ENCODE data around the gene MYO19. TPM values are rescaled to one million over a fixed set of nuclear protein-coding genes. Genes with fewer than 3 reads are reported as not detected.

Gene MYO19
- total and polyA plus RNA-seq, 2 of the 4 experiments (the other 2 are of a cell fraction) = 35.8 to 55.6 TPM

- Histone ChIP-seq H2AK5ac (ENCODE audit: low read depth, low read length) (no peak overlapping the region), H2BK20ac (ENCODE audit: low read depth, low read length) (no peak overlapping the region), H3K9me3 (ENCODE audit: control insufficient read depth, insufficient read depth, low read length) (no peaks in the 10 kb centered on the region), H3K36me3 (ENCODE audit: control insufficient read depth, insufficient read depth, low read length) (no peaks in the 10 kb centered on the region), H3K14ac (replicated peaks; ENCODE audit: low read depth, low read length) (no peak overlapping the region), H2AFZ (replicated peaks; ENCODE audit: low read length, poor library complexity) (no peak overlapping the region), H2BK120ac (ENCODE audit: low read depth, low read length) (no peak overlapping the region), H3K9me1 (ENCODE audit: insufficient read depth, low read length) (no peaks in the 10 kb centered on the region), H3K4ac (ENCODE audit: low read depth, low read length) (no peak overlapping the region), H3K18ac (ENCODE audit: low read depth, low read length) (no peak overlapping the region), H3K23ac (ENCODE audit: low read depth, low read length) (no peak overlapping the region), H4K20me1 (ENCODE audit: insufficient read depth, low read length) (no peaks in the 10 kb centered on the region), H3K27ac (ENCODE audit: insufficient read depth, low read length) (no peak overlapping the region), H4K91ac (ENCODE audit: insufficient read depth, low read depth, low read length) (no peak overlapping the region), H3K4me3 (ENCODE audit: insufficient read depth, low read depth, low read length) (no peak overlapping the region), H4K8ac (ENCODE audit: low read depth in 2 of 2, low read length in 2 of 2) (no peak overlapping the region), H3K79me1 (ENCODE audit: low read depth in 1 of 2, low read length in 2 of 2) (no peaks in the 10 kb centered on the region), H2AK9ac (replicated peaks; ENCODE audit: low read depth, low read length, poor library complexity) (no peak overlapping the region), H4K5ac (ENCODE audit: low read depth, low read length) (no peak overlapping the region), H3K56ac (ENCODE audit: extremely low read depth, insufficient read depth, low read length) (no peak overlapping the region), H3K4me1 (ENCODE audit: control insufficient read depth, insufficient read depth, low read length) (no peaks in the 10 kb centered on the region), H3K4me2 (ENCODE audit: low read depth, low read length) (no peak overlapping the region), H3K9ac (ENCODE audit: low read depth, low read length) (no peak overlapping the region), H2BK15ac (ENCODE audit: low read depth, low read length) (no peak overlapping the region), H3K27me3 (ENCODE audit: control insufficient read depth, insufficient read depth, low read length) (no peaks in the 10 kb centered on the region; the same call in 1 of the 2 replicates), H2BK5ac (ENCODE audit: low read depth, low read length, poor library complexity, severe bottlenecking) (no peak overlapping the region)
- DNase-seq (no peak), ATAC-seq (ENCODE audit: low read depth) (no peak)
- intact Hi-C loops (cut with micrococcal nuclease) = no loop called here
- BruUV-seq (replicated peaks) = no TSS peak
- CTCF ChIA-PET = no interaction called here
- TF ChIP-seq ELK1 (IDR thresholded peaks at IDR 0.05; ENCODE audit: borderline replicate concordance, low read depth, low read length) (no peak), RAD21 (IDR thresholded peaks at IDR 0.05; ENCODE audit: low read length) (no peak), MXI1 (IDR thresholded peaks at IDR 0.05; ENCODE audit: borderline replicate concordance, low read depth, low read length) (no peak), SMC3 (IDR thresholded peaks at IDR 0.05; ENCODE audit: low read depth, low read length) (no peak), USF2 (IDR thresholded peaks at IDR 0.05; ENCODE audit: low read depth, low read length) (no peak), RCOR1 (IDR thresholded peaks at IDR 0.05; ENCODE audit: insufficient replicate concordance, low read length) (no peak), BHLHE40 (IDR thresholded peaks at IDR 0.05; ENCODE audit: low read depth, low read length) (no peak), CEBPB (IDR thresholded peaks at IDR 0.05; ENCODE audit: low read depth, low read length) (no peak), CHD1 (IDR thresholded peaks at IDR 0.05; ENCODE audit: low read depth, low read length) (no peak), POLR2A (IDR thresholded peaks at IDR 0.05; ENCODE audit: low read depth, low read length) (no peak), MAZ (IDR thresholded peaks at IDR 0.05; ENCODE audit: borderline replicate concordance, low read depth, low read length) (no peak), RFX5 (IDR thresholded peaks at IDR 0.05; ENCODE audit: low read depth, low read length) (no peak), FOS (IDR thresholded peaks at IDR 0.05; ENCODE audit: low read depth, low read length) (no peak), MAFK (IDR thresholded peaks at IDR 0.05; ENCODE audit: low read depth, low read length) (no peak), NFE2L2 (IDR thresholded peaks at IDR 0.05; ENCODE audit: low read depth, low read length) (no peak), CTCF (conservative IDR thresholded peaks at IDR 0.05; ENCODE audit: low read depth, low read length) (no peak)
- in situ Hi-C loops (cut with MboI; ENCODE audit: low sequenced_read_pairs) = loop anchor here (25.0 kb wide), 1 partner anchor 247 kb away; the partner anchor contains the start of gene CCL4L2
- no CpG with 5 or more reads among the region's 7 CpGs for WGBS, 2 experiments (ENCODE audit: extremely low coverage in 2 of 2, insufficient read length in 1 of 2)
- POLR2A ChIA-PET (ENCODE audit: unreplicated experiment) = no interaction called here
- dilution Hi-C loops (cut with HindIII; ENCODE audit: low sequenced_read_pairs, unreplicated experiment) = no loop called here
Measured at GRCh38 chr17:36459601-36460000, 75.1 kb downstream of the MYO19 start.

Measured in IMR-90 (cell line).